RWPE2 (cell line): ENCODE measurements around the gene PPM1H.

ENCODE experiments used
- ATAC-seq: fragments of 200-7000 bp; cut with Tn5 transposase; 3 replicates; pipeline ENCODE4 v1.9.1; 2021; ENCODE audit warnings: low read depth
- DNase-seq: peaks from one replicate; pipeline ENCODE4 v3.0.0-alpha.2; 2020; ENCODE audit warnings: low spot score
- H3K27ac ChIP-seq: fragments of 450-650 bp; 2 replicates; pipeline ENCODE4 v1.5.1; 2017; ENCODE audit warnings: mild to moderate bottlenecking; ENCODE audit not compliant: poor library complexity, severe bottlenecking
- H3K27me3 ChIP-seq: fragments of 250-450 bp; sonication (Bioruptor Pico); 2 replicates; pipeline ENCODE4 v1.5.1; 2021; ENCODE audit warnings: mild to moderate bottlenecking, moderate library complexity; ENCODE audit not compliant: insufficient read depth, poor library complexity, severe bottlenecking
- H3K36me3 ChIP-seq: fragments of 250-450 bp; sonication (Bioruptor Pico); 2 replicates; pipeline ENCODE4 v1.5.1; 2020; ENCODE audit warnings: low read depth, mild to moderate bottlenecking, moderate library complexity
- H3K4me1 ChIP-seq: fragments of 250-450 bp; sonication (Bioruptor Pico); 2 replicates; pipeline ENCODE4 v1.5.1; 2021; ENCODE audit warnings: mild to moderate bottlenecking, moderate library complexity; ENCODE audit not compliant: insufficient read depth, poor library complexity, severe bottlenecking
- H3K4me3 ChIP-seq: fragments of 250-450 bp; sonication (Bioruptor Pico); 2 replicates; pipeline ENCODE4 v1.5.1; 2021; ENCODE audit warnings: mild to moderate bottlenecking, moderate library complexity; ENCODE audit not compliant: severe bottlenecking
- H3K9me3 ChIP-seq: fragments of 250-450 bp; sonication (Bioruptor Pico); 2 replicates; pipeline ENCODE4 v1.5.1; 2021; ENCODE audit warnings: mild to moderate bottlenecking, moderate library complexity; ENCODE audit not compliant: severe bottlenecking
- TF ChIP-seq, protein P1 (sequence below): fragments of 450-650 bp; IDR thresholded peaks from one replicate; pipeline ENCODE4 v1.5.1; 2017; ENCODE audit warnings: mild to moderate bottlenecking, moderate library complexity; ENCODE audit not compliant: poor library complexity, severe bottlenecking

Gene PPM1H

DNA sequence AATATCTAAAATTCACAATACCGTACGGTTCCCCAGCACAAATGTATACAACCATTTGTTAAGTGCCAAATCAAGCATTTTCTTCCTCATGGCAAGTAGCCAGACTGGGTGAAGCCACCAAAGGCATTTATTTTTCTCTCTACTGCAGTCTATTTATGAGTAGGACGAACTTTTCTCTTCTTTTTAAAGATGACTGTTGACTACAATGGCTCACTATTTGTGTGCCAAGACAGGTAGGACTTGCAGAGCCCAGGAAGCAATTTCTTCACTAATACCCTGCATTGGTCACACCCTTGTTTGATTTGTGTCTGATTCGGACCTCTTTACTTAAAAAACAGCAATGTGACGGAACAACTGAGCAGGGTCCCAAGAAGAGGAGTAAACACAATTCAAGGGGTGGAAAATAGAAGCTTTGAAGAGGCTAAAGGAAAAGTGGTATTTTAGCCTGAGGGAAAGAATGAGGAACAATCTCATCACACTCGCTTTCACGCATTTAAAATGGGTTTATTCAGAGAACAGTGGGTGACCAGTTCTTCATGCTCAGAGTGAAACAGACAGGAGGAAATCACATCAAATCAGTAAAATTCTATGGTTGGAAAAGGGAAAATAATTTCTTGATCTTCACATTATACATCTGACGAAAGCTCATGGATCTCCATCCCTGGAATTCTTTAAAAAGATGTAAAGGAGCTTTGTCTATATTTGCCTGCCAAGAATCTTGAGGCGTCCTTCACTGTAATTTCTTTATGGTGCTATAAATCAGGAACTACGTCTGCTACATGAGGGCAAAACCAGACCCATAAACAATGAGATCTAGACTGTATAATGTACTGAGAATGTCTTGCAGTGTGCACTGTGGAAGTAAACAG is 183.8 kb downstream of the PPM1H start:
- no peaks in the 10 kb centered on the region for H3K36me3 ChIP-seq
- no peak overlapping the region for H3K27ac ChIP-seq
- TF ChIP-seq, protein P1, sequence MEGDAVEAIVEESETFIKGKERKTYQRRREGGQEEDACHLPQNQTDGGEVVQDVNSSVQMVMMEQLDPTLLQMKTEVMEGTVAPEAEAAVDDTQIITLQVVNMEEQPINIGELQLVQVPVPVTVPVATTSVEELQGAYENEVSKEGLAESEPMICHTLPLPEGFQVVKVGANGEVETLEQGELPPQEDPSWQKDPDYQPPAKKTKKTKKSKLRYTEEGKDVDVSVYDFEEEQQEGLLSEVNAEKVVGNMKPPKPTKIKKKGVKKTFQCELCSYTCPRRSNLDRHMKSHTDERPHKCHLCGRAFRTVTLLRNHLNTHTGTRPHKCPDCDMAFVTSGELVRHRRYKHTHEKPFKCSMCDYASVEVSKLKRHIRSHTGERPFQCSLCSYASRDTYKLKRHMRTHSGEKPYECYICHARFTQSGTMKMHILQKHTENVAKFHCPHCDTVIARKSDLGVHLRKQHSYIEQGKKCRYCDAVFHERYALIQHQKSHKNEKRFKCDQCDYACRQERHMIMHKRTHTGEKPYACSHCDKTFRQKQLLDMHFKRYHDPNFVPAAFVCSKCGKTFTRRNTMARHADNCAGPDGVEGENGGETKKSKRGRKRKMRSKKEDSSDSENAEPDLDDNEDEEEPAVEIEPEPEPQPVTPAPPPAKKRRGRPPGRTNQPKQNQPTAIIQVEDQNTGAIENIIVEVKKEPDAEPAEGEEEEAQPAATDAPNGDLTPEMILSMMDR: no peak
- no peak overlapping the region for H3K4me3 ChIP-seq
- ATAC-seq (no peak), DNase-seq (no peak)
- no peaks in the 10 kb centered on the region for H3K9me3 ChIP-seq
- H3K27me3 ChIP-seq: no peaks in the 10 kb centered on the region
- H3K4me1 ChIP-seq: no peaks in the 10 kb centered on the region

DNA sequence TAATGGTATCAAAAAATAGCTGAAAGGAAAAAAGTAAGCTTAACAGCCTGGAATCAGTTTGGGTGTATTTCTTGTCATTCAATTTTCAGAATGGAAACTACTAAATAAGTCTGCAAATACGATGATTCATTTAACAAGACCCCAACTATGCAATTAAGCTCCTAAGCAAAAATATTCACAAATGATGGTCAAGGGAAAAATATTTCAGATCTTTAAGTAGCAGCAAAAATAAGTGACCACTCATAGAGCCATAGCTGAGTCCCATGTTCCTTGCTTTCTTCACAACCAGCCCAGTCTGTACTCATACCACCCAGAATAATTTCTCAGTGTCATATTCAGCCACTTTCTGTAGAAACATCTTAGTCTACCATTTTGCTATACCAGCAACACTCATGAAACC is 185.4 kb downstream of the PPM1H start:
- Histone ChIP-seq H3K9me3 (no peaks in the 10 kb centered on the region), H3K27me3 (no peaks in the 10 kb centered on the region), H3K4me1 (no peaks in the 10 kb centered on the region), H3K27ac (no peak overlapping the region), H3K36me3 (no peaks in the 10 kb centered on the region), H3K4me3 (no peak overlapping the region)
- no peak for DNase-seq
- no peak for ATAC-seq
- TF ChIP-seq, protein P1: no peak

DNA sequence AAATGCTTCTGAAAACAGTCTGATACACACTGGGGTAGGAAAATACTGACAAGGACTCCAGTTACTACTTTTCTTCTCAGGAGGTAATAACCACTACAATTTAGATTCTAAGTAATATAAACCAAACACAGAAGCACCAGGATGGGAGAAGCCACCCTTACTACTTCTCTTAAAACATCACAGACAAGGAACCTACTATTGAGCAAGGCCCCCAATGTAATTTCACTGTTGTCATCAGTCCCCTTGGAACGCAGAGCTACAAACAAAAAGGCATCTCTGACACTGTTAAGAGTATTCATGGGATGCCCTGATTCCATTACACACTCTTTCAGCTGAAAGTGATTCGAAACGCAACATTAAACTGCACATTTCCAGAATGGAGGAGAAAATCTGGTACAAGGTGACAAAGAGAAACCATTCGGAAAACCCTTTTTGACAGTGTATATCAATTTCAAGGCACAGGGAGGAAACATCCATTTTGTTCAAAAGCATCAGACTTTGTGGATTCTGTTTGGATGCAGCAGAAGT is 185.9 kb downstream of the PPM1H start:
- no peaks in the 10 kb centered on the region for H3K27me3 ChIP-seq
- H3K9me3 ChIP-seq: no peaks in the 10 kb centered on the region
- H3K4me3 ChIP-seq: no peak overlapping the region
- TF ChIP-seq, protein P1: no peak
- H3K4me1 ChIP-seq: no peaks in the 10 kb centered on the region
- no peaks in the 10 kb centered on the region for H3K36me3 ChIP-seq
- no peak overlapping the region for H3K27ac ChIP-seq
- no peak for DNase-seq
- ATAC-seq: no peak

DNA sequence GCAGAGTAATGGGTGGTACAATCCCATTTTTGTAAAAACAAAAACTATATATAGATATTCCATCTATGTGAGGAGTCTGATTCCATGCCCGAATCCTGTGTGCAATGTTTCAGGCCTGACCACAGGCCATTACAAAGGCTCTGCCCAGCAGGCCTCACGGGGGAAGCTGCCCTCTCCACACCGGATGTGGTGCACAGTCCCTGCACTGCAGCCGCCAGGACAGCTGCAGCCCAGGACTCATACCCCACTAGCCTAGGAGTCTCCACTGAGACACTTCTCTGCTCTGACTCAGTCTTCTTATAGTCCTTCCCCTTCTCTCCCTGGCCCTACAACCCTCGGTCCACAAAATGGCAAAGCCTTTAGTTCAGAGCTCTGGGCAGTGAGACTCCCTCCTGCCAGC is 190.4 kb downstream of the PPM1H start:
- no peak for DNase-seq
- Histone ChIP-seq H3K4me1 (peaks cover 4% of the 10 kb centered on the region), H3K27me3 (no peaks in the 10 kb centered on the region), H3K27ac (no peak overlapping the region), H3K9me3 (no peaks in the 10 kb centered on the region), H3K36me3 (no peaks in the 10 kb centered on the region), H3K4me3 (no peak overlapping the region)
- ATAC-seq: no peak
- TF ChIP-seq, protein P1: no peak
